ENCODE results near the gene CCDC78.

GRCh38 chr16:729768-730665 lies 3.8 kb upstream of the CCDC78 start:
- TF ChIP-seq POLR2A (IDR thresholded peaks at IDR 0.05; ENCODE audit: low read depth, low read length) (no peak), TAF1 (IDR thresholded peaks at IDR 0.05; ENCODE audit: borderline replicate concordance, low read depth, low read length) (no peak)
